ENCODE results near the gene RFT1.

GRCh38 chr3:53144446-53144845 is 14.2 kb upstream of the RFT1 start:
- TF ChIP-seq POLR2A (IDR thresholded peaks at IDR 0.05; ENCODE audit: low read depth) (no peak), CTCF (IDR thresholded peaks at IDR 0.05) (no peak)

All from esophagus muscularis mucosa (tissue), 3 donors.